ENCODE data around the gene SPZ1.

GRCh38 chr5:80348171-80348570, 28.4 kb downstream of the SPZ1 start:
- no peak for TF ChIP-seq CTCF (IDR thresholded peaks at IDR 0.05)
- TF ChIP-seq EZH2 (IDR thresholded peaks at IDR 0.05): no peak
- TF ChIP-seq EZH2phosphoT487 (IDR thresholded peaks at IDR 0.05): no peak

Data from neural progenitor cell (in vitro differentiated cells).